ENCODE results near the gene SYCE3. TPM values are rescaled to one million over a fixed set of nuclear protein-coding genes. Genes with fewer than 3 reads are reported as not detected.

The SYCE3 gene
- total and polyA plus RNA-seq, 2 donors (not counting 3 experiments of a cell fraction or from before 2014, with no cell fraction given) = not detected

DNA sequence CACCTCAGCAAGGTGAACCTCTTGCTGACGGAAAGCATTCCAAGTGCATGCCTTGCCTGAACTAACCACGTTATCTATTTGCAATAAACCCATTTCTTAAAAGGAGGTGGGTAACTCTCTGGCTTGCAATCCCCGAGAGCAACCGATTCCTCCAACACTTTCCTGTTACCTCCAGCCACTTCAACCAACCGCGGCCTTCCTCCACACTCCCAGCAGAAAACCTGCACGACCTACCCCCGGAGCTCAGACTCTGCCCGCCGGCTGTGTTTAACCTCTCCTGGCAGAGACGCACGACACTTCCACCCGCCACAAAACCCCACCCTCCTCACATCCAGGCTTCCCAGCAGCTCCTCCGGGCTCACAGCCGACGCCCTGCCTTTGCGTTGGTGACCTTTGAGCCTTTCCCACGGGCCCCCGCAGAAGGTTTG, 38.0 kb downstream of the SYCE3 start:
- Histone ChIP-seq H3K4me2 (ENCODE audit: insufficient read depth, low read length) (peak overlapping the region; percentile 40), H2AFZ (ENCODE audit: low read depth, low read length) (peak overlapping the region; percentile 64), H3K79me2 (ENCODE audit: control insufficient read depth, insufficient read depth, low read length) (peaks cover 10% of the 10 kb centered on the region), H4K20me1 (replicated peaks; ENCODE audit: control insufficient read depth, extremely low read depth, insufficient read depth, low read length) (no peaks in the 10 kb centered on the region), H3K4me3 (replicated peaks in 1 of 3; ENCODE audit: insufficient read depth in 1 of 3, low read depth in 1 of 3, low read length in 3 of 3) (peak overlapping the region; percentile 29 to 66 (median 48)), H3K4me1 (ENCODE audit: control insufficient read depth, extremely low read depth, insufficient read depth, low read length) (peaks cover 12% of the 10 kb centered on the region), H3K27ac (ENCODE audit: insufficient read depth, low read depth, low read length) (peak overlapping the region; percentile 57), H3K27me3 (ENCODE audit: control insufficient read depth in 2 of 2, insufficient read depth in 2 of 2, low read length in 2 of 2) (peaks cover 0 to 2% of the 10 kb centered on the region in 2 experiments), H3K9me3 (replicated peaks; ENCODE audit: control insufficient read depth, insufficient read depth, low read length) (no peaks in the 10 kb centered on the region), H3K9ac (replicated peaks; ENCODE audit: extremely low read depth, insufficient read depth, low read length) (peak overlapping the region; percentile 68), H3K36me3 (ENCODE audit: control insufficient read depth in 2 of 2, extremely low read depth in 1 of 2, insufficient read depth in 2 of 2, low read length in 2 of 2) (peaks cover 0 to 22% of the 10 kb centered on the region in 2 experiments), H3K9me1 (replicated peaks; ENCODE audit: control insufficient read depth, extremely low read depth, insufficient read depth, low read length) (no peaks in the 10 kb centered on the region)
- ChIA-PET CTCF (interaction anchor here (0.8 to 2.7 kb wide), 10 partner anchors 10 to 287 kb away, joined by 3 to 28 read pairs (median 9); partner anchors contain the start of gene SYCE3), POLR2A (interaction anchor here (0.6 kb wide), 1 partner anchor 23 kb away, joined by 4 read pairs; no protein-coding TSS in a partner anchor)
- BruUV-seq (replicated peaks) = no TSS peak
- no peak for TF ChIP-seq POLR2A (IDR thresholded peaks at IDR 0.05; ENCODE audit: low read depth, low read length)
- TF ChIP-seq EZH2 (IDR thresholded peaks at IDR 0.05; ENCODE audit: borderline replicate concordance, low read depth, low read length, severe bottlenecking) = no peak
- no peak for TF ChIP-seq GATA2 (IDR thresholded peaks at IDR 0.05; ENCODE audit: insufficient read depth, insufficient read length, low read depth, low read length)
- no peak for TF ChIP-seq POLR2AphosphoS5 (IDR thresholded peaks at IDR 0.05; ENCODE audit: insufficient read depth, low read depth, low read length)
- no peak for TF ChIP-seq FOS (IDR thresholded peaks at IDR 0.05; ENCODE audit: borderline replicate concordance, insufficient read depth, low read length)
- TF ChIP-seq, protein P1, sequence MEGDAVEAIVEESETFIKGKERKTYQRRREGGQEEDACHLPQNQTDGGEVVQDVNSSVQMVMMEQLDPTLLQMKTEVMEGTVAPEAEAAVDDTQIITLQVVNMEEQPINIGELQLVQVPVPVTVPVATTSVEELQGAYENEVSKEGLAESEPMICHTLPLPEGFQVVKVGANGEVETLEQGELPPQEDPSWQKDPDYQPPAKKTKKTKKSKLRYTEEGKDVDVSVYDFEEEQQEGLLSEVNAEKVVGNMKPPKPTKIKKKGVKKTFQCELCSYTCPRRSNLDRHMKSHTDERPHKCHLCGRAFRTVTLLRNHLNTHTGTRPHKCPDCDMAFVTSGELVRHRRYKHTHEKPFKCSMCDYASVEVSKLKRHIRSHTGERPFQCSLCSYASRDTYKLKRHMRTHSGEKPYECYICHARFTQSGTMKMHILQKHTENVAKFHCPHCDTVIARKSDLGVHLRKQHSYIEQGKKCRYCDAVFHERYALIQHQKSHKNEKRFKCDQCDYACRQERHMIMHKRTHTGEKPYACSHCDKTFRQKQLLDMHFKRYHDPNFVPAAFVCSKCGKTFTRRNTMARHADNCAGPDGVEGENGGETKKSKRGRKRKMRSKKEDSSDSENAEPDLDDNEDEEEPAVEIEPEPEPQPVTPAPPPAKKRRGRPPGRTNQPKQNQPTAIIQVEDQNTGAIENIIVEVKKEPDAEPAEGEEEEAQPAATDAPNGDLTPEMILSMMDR (IDR thresholded peaks at IDR 0.05; ENCODE audit: extremely low read depth in 1 of 2, insufficient read depth in 1 of 2, low read depth in 1 of 2, low read length in 2 of 2) = no peak
- no peak for TF ChIP-seq MYC (IDR thresholded peaks at IDR 0.05; ENCODE audit: low read depth, low read length)
- TF ChIP-seq, protein P2, sequence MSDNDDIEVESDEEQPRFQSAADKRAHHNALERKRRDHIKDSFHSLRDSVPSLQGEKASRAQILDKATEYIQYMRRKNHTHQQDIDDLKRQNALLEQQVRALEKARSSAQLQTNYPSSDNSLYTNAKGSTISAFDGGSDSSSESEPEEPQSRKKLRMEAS (IDR thresholded peaks at IDR 0.05; ENCODE audit: insufficient read depth, insufficient read length) = no peak
- no peak for TF ChIP-seq JUN (IDR thresholded peaks at IDR 0.05; ENCODE audit: borderline replicate concordance, insufficient read depth, insufficient read length, low read depth)
- FAIRE-seq (peak; percentile 66), DNase-seq (ENCODE audit: low read depth, low spot score) (no peak)
- intact Hi-C loops (cut with micrococcal nuclease) = loop anchor here (1.0 to 2.0 kb wide), 4 partner anchors 16 to 148 kb away; partner anchors contain the start of genes CHKB, NCAPH2 and SHANK3
- dilution Hi-C loops (cut with MboI; ENCODE audit: extremely low pct_ligation_motif_present, low sequenced_read_pairs) = no loop called here
